UCSD-AML1 (cell line): Measurements from ENCODE around the gene GIMAP8.
"Not testable (repeated sequence)": the region's sequence is repeated elsewhere in the genome, so short reads cannot be mapped to it uniquely, and the experiment has no call there.

Experiments used
- DNase-seq: peaks from one replicate; lab custom pipeline; 2025; ENCODE audit not compliant: unreplicated experiment; lab: John Stamatoyannopoulos, UW

Gene GIMAP8

GRCh38 chr7:150461520-150461919, 11.1 kb downstream of the GIMAP8 start:
- DNase-seq, result no peak

GRCh38 chr7:150462413-150462812, 12.0 kb downstream of the GIMAP8 start:
- DNase-seq, result no peak

GRCh38 chr7:150463461-150463860, 13.0 kb downstream of the GIMAP8 start:
- no peak for DNase-seq

GRCh38 chr7:150464962-150465361, 14.5 kb downstream of the GIMAP8 start:
- DNase-seq, result no peak

- DNase-seq, result no peak
These were observed 15.0 kb downstream of the GIMAP8 start for GRCh38 chr7:150465414-150465813.

- DNase-seq, result no peak
These were observed 16.0 kb downstream of the GIMAP8 start for GRCh38 chr7:150466477-150466876.

GRCh38 chr7:150468241-150468640, 17.8 kb downstream of the GIMAP8 start:
- no peak for DNase-seq

GRCh38 chr7:150471886-150472285, 21.5 kb downstream of the GIMAP8 start:
- DNase-seq, result no peak

GRCh38 chr7:150473902-150474301, 23.5 kb downstream of the GIMAP8 start:
- no peak for DNase-seq

GRCh38 chr7:150476285-150476684, 25.9 kb downstream of the GIMAP8 start:
- no peak for DNase-seq

GRCh38 chr7:150476819-150477631, 26.6 kb downstream of the GIMAP8 start:
- no peak for DNase-seq

- no peak for DNase-seq
These were observed 28.7 kb downstream of the GIMAP8 start for GRCh38 chr7:150479023-150479716.

- no peak for DNase-seq
These were observed 30.9 kb downstream of the GIMAP8 start for GRCh38 chr7:150481186-150481920.

- no peak for DNase-seq
These were observed 31.5 kb downstream of the GIMAP8 start for GRCh38 chr7:150481922-150482321.

GRCh38 chr7:150483514-150483913, 33.1 kb downstream of the GIMAP8 start:
- not testable (repeated sequence) for DNase-seq

GRCh38 chr7:150484071-150484470, 33.6 kb downstream of the GIMAP8 start:
- DNase-seq, result not testable (repeated sequence)

GRCh38 chr7:150487625-150488024, 37.2 kb downstream of the GIMAP8 start:
- DNase-seq, result no peak

GRCh38 chr7:150489782-150490181, 39.4 kb downstream of the GIMAP8 start:
- no peak for DNase-seq

GRCh38 chr7:150493442-150493841, 43.0 kb downstream of the GIMAP8 start:
- not testable (repeated sequence) for DNase-seq

GRCh38 chr7:150502519-150502918, 52.1 kb downstream of the GIMAP8 start:
- DNase-seq, result no peak

GRCh38 chr7:150503155-150503554, 52.7 kb downstream of the GIMAP8 start:
- no peak for DNase-seq

- DNase-seq, result no peak
These were observed 53.2 kb downstream of the GIMAP8 start for GRCh38 chr7:150503581-150503980.
